ENCODE measurements around the gene JARID2.

The JARID2 gene

GRCh38 chr6:15292721-15293302 lies 46.9 kb downstream of the JARID2 start:
- no peak for TF ChIP-seq POLR2AphosphoS5 (IDR thresholded peaks at IDR 0.05; ENCODE audit: low read depth, low read length)
- no peak for TF ChIP-seq FOXP2 (optimal IDR thresholded peaks at IDR 0.05; ENCODE audit: borderline replicate concordance, extremely low read depth, extremely low read length, insufficient read depth)
- TF ChIP-seq REST (IDR thresholded peaks at IDR 0.05; ENCODE audit: insufficient read depth in 1 of 2, low read depth in 2 of 2, low read length in 2 of 2) = no peak
- no peak for TF ChIP-seq SIN3A (IDR thresholded peaks at IDR 0.05; ENCODE audit: borderline replicate concordance, insufficient read depth, low read length)
- TF ChIP-seq TAF1 (IDR thresholded peaks at IDR 0.05; ENCODE audit: borderline replicate concordance, insufficient read depth, low read length) = no peak

- TF ChIP-seq FOXP2 (optimal IDR thresholded peaks at IDR 0.05; ENCODE audit: borderline replicate concordance, extremely low read depth, extremely low read length, insufficient read depth) = no peak
- no peak for TF ChIP-seq SIN3A (IDR thresholded peaks at IDR 0.05; ENCODE audit: borderline replicate concordance, insufficient read depth, low read length)
- no peak for TF ChIP-seq REST (IDR thresholded peaks at IDR 0.05; ENCODE audit: insufficient read depth in 1 of 2, low read depth in 2 of 2, low read length in 2 of 2)
- TF ChIP-seq POLR2AphosphoS5 (IDR thresholded peaks at IDR 0.05; ENCODE audit: low read depth, low read length) = no peak
- TF ChIP-seq TAF1 (IDR thresholded peaks at IDR 0.05; ENCODE audit: borderline replicate concordance, insufficient read depth, low read length) = no peak
Measured at GRCh38 chr6:15293674-15294073, 47.8 kb downstream of the JARID2 start.

- no peak for TF ChIP-seq POLR2AphosphoS5 (IDR thresholded peaks at IDR 0.05; ENCODE audit: low read depth, low read length)
- TF ChIP-seq REST (IDR thresholded peaks at IDR 0.05; ENCODE audit: insufficient read depth in 1 of 2, low read depth in 2 of 2, low read length in 2 of 2) = no peak
- TF ChIP-seq SIN3A (IDR thresholded peaks at IDR 0.05; ENCODE audit: borderline replicate concordance, insufficient read depth, low read length) = no peak
- no peak for TF ChIP-seq FOXP2 (optimal IDR thresholded peaks at IDR 0.05; ENCODE audit: borderline replicate concordance, extremely low read depth, extremely low read length, insufficient read depth)
- TF ChIP-seq TAF1 (IDR thresholded peaks at IDR 0.05; ENCODE audit: borderline replicate concordance, insufficient read depth, low read length) = no peak
Measured at GRCh38 chr6:15294504-15294903, 48.6 kb downstream of the JARID2 start.

- no peak for TF ChIP-seq REST (IDR thresholded peaks at IDR 0.05; ENCODE audit: insufficient read depth in 1 of 2, low read depth in 2 of 2, low read length in 2 of 2)
- no peak for TF ChIP-seq POLR2AphosphoS5 (IDR thresholded peaks at IDR 0.05; ENCODE audit: low read depth, low read length)
- no peak for TF ChIP-seq SIN3A (IDR thresholded peaks at IDR 0.05; ENCODE audit: borderline replicate concordance, insufficient read depth, low read length)
- TF ChIP-seq TAF1 (IDR thresholded peaks at IDR 0.05; ENCODE audit: borderline replicate concordance, insufficient read depth, low read length) = no peak
- TF ChIP-seq FOXP2 (optimal IDR thresholded peaks at IDR 0.05; ENCODE audit: borderline replicate concordance, extremely low read depth, extremely low read length, insufficient read depth) = no peak
Measured at GRCh38 chr6:15296249-15296648, 50.4 kb downstream of the JARID2 start.
